ENCODE measurements around the gene MMP3. TPM values are rescaled to one million over a fixed set of nuclear protein-coding genes. Genes with fewer than 3 reads are reported as not detected.
A peak's percentile ranks its signal among the peaks of the same experiment; 100 is the strongest.

MMP3 gene
- polyA plus RNA-seq, 1 experiment, result 2.1 TPM

- Histone ChIP-seq H3K27me3 (ENCODE audit: control insufficient read depth, insufficient read depth, low read length) (no peaks in the 10 kb centered on the region), H3K9me3 (ENCODE audit: control insufficient read depth, insufficient read depth, low read length) (peaks cover 6% of the 10 kb centered on the region; the same call in 1 of the 2 replicates), H3K4me3 (ENCODE audit: low read depth, low read length) (no peak overlapping the region), H3K27ac (ENCODE audit: low read depth, low read length) (no peak overlapping the region)
- ChIA-PET POLR2A (no interaction called here), CTCF (interaction anchor here (0.8 to 4.2 kb wide), 16 partner anchors 8 to 245 kb away, joined by 3 to 30 read pairs (median 3); no protein-coding TSS in a partner anchor)
- DNase-seq (ENCODE audit: low read depth, low spot score), result no peak
- no peak for TF ChIP-seq CTCF (IDR thresholded peaks at IDR 0.05; ENCODE audit: low read depth, low read length)
Observed at GRCh38 chr11:102809971-102810370, 33.4 kb downstream of the MMP3 start.

GRCh38 chr11:102807921-102808320 lies 35.5 kb downstream of the MMP3 start:
- Histone ChIP-seq H3K27me3 (ENCODE audit: control insufficient read depth, insufficient read depth, low read length) (no peaks in the 10 kb centered on the region), H3K9me3 (ENCODE audit: control insufficient read depth, insufficient read depth, low read length) (peaks cover 6% of the 10 kb centered on the region; the same call in 1 of the 2 replicates), H3K27ac (ENCODE audit: low read depth, low read length) (no peak overlapping the region), H3K4me3 (ENCODE audit: low read depth, low read length) (no peak overlapping the region)
- DNase-seq (ENCODE audit: low read depth, low spot score), result no peak
- CTCF ChIA-PET, result no interaction called here
- TF ChIP-seq CTCF (IDR thresholded peaks at IDR 0.05; ENCODE audit: low read depth, low read length), result peak; percentile 30
- POLR2A ChIA-PET, result no interaction called here

GRCh38 chr11:102806296-102806695 lies 37.1 kb downstream of the MMP3 start:
- Histone ChIP-seq H3K9me3 (ENCODE audit: control insufficient read depth, insufficient read depth, low read length) (peaks cover 6% of the 10 kb centered on the region; the same call in 1 of the 2 replicates), H3K27ac (ENCODE audit: low read depth, low read length) (no peak overlapping the region), H3K27me3 (ENCODE audit: control insufficient read depth, insufficient read depth, low read length) (no peaks in the 10 kb centered on the region), H3K4me3 (ENCODE audit: low read depth, low read length) (no peak overlapping the region)
- peak; percentile 24 for DNase-seq (ENCODE audit: low read depth, low spot score)
- no peak for TF ChIP-seq CTCF (IDR thresholded peaks at IDR 0.05; ENCODE audit: low read depth, low read length)
- ChIA-PET CTCF (interaction anchor here (1.2 kb wide), 1 partner anchor 248 kb away, joined by 3 read pairs; no protein-coding TSS in a partner anchor), POLR2A (no interaction called here)

- Histone ChIP-seq H3K27ac (ENCODE audit: low read depth, low read length) (no peak overlapping the region), H3K4me3 (ENCODE audit: low read depth, low read length) (no peak overlapping the region), H3K9me3 (ENCODE audit: control insufficient read depth, insufficient read depth, low read length) (no peaks in the 10 kb centered on the region), H3K27me3 (ENCODE audit: control insufficient read depth, insufficient read depth, low read length) (no peaks in the 10 kb centered on the region)
- TF ChIP-seq CTCF (IDR thresholded peaks at IDR 0.05; ENCODE audit: low read depth, low read length), result no peak
- DNase-seq (ENCODE audit: low read depth, low spot score), result peak; percentile 80
- CTCF ChIA-PET, result interaction anchor here (0.6 to 1.5 kb wide), 6 partner anchors 8 to 307 kb away, joined by 3 to 5 read pairs (median 5); partner anchors contain the start of gene MMP10
- POLR2A ChIA-PET, result interaction anchor here (1.1 kb wide), 1 partner anchor 40 kb away, joined by 3 read pairs; no protein-coding TSS in a partner anchor
Observed at GRCh38 chr11:102802341-102802740, 41.1 kb downstream of the MMP3 start.

GRCh38 chr11:102800767-102801166 lies 42.6 kb downstream of the MMP3 start:
- no peaks in the 10 kb centered on the region for H3K27me3 ChIP-seq (ENCODE audit: control insufficient read depth, insufficient read depth, low read length)
- no peak for TF ChIP-seq CTCF (IDR thresholded peaks at IDR 0.05; ENCODE audit: low read depth, low read length)
- CTCF ChIA-PET, result interaction anchor here (1.4 kb wide), 1 partner anchor 10 kb away, joined by 4 read pairs; no protein-coding TSS in a partner anchor
- no peak overlapping the region for H3K27ac ChIP-seq (ENCODE audit: low read depth, low read length)
- POLR2A ChIA-PET, result no interaction called here
- H3K9me3 ChIP-seq (ENCODE audit: control insufficient read depth, insufficient read depth, low read length), result no peaks in the 10 kb centered on the region
- H3K4me3 ChIP-seq (ENCODE audit: low read depth, low read length), result no peak overlapping the region
- no peak for DNase-seq (ENCODE audit: low read depth, low spot score)

All from AG04450 (cell line).